Tibial nerve (tissue), 3 donors: ENCODE measurements around the gene DLX6.

Experiments
- POLR2A ChIP-seq, 2 donors: fragments of 450-650 bp; IDR thresholded peaks; one replicate each; pipeline ENCODE4 v1.6.1; 2017; ENCODE audit warnings: antibody characterized with exemption in 2 of 2, mild to moderate bottlenecking in 2 of 2, moderate library complexity in 2 of 2
- TF ChIP-seq, protein P1 (sequence below), 5 experiments: fragments of 200-600 bp in 3 of 5; fragments of 450-650 bp in 2 of 5; sonication (generic) in 3 of 5; IDR thresholded peaks; one replicate each; pipeline ENCODE4 v1.5.1; 2016 to 2019; ENCODE audit warnings: antibody characterized with exemption in 5 of 5, mild to moderate bottlenecking in 3 of 5, moderate library complexity in 2 of 5

DNA sequence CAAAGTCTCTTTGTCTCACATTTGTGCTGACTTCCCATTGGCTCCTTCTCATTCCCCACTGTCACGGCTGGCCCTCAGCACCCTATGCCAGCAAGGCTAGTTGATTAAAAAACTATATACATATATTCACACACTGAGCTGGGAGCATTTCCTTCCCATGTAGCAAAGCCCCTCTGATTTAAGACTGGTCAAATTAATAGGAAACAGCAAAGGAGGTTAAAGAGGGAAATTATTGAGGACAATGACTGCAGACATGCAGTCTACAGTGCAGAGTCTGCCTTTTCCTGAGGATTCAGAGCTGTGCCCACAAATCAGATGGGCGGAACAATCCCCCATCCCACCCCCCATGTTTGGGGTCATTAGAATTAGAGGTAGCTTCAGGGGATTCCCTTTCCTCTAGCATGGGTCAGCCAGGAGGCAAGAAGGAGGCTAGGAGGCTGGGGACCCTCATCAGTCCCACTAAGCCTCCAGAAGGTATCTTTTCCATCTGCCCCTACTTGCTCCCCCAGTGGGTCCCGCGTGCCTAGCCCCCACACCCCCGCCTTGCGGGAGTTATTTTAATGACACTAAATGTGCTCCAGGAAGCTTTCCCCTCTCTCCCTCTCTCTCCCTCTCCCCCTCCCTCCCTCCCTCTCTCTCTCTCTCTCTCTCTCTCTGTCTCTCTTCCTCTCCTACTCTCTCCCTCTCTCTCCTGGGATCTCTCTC is 9.8 kb upstream of the DLX6 start:
- TF ChIP-seq, protein P1, sequence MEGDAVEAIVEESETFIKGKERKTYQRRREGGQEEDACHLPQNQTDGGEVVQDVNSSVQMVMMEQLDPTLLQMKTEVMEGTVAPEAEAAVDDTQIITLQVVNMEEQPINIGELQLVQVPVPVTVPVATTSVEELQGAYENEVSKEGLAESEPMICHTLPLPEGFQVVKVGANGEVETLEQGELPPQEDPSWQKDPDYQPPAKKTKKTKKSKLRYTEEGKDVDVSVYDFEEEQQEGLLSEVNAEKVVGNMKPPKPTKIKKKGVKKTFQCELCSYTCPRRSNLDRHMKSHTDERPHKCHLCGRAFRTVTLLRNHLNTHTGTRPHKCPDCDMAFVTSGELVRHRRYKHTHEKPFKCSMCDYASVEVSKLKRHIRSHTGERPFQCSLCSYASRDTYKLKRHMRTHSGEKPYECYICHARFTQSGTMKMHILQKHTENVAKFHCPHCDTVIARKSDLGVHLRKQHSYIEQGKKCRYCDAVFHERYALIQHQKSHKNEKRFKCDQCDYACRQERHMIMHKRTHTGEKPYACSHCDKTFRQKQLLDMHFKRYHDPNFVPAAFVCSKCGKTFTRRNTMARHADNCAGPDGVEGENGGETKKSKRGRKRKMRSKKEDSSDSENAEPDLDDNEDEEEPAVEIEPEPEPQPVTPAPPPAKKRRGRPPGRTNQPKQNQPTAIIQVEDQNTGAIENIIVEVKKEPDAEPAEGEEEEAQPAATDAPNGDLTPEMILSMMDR (IDR thresholded peaks at IDR 0.05) = peak in 1 of 5 experiments; percentile 12
- TF ChIP-seq POLR2A (IDR thresholded peaks at IDR 0.05) = no peak
